Measurements from ENCODE around the gene DISC1.
"Not testable (repeated sequence)": the region's sequence is repeated elsewhere in the genome, so short reads cannot be mapped to it uniquely, and the experiment has no call there.

DISC1 gene

GRCh38 chr1:231779081-231779480, 152.5 kb downstream of the DISC1 start:
- no peak for DNase-seq

- DNase-seq = no peak
Measured at GRCh38 chr1:231781892-231782291, 155.3 kb downstream of the DISC1 start.

DNA sequence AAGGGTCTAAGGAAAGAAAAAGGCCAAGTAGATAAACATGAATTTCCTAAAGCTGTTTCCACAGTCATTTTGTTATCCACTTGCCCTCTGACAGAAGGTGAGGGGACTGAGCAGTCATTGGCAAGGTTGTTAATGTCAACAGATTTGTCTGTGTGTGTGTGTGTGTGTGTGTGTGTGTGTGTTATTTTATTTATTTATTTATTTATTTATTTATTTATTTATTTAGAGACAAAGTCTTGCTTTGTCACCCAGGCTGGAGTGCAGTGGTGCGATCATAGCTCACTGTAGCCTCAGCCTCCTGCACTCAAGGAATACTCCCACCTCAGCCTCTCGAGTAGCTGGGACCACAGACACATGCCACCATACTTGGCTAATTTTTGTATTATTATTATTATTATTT, 158.5 kb downstream of the DISC1 start:
- not testable (repeated sequence) for DNase-seq

DNA sequence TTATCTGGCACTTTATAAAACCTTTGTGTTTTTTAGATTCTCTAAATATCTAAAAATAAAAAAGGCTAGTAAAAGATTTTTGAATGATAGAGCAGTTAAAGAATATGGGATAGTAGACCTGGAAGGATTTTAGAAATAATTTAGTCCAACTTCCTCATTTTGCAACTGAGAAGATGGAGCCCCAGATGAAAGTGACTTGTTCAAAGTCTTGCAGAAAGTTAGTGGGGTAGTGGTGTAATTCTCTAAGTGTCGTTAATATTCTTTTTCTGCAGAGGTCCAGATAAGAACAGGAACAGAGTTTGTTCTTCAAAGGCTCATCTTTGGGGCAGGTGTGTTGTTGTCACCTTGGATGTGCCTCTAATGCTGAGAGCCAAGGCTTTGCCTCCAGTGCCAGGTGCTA, 159.5 kb downstream of the DISC1 start:
- no peak for DNase-seq

DNA sequence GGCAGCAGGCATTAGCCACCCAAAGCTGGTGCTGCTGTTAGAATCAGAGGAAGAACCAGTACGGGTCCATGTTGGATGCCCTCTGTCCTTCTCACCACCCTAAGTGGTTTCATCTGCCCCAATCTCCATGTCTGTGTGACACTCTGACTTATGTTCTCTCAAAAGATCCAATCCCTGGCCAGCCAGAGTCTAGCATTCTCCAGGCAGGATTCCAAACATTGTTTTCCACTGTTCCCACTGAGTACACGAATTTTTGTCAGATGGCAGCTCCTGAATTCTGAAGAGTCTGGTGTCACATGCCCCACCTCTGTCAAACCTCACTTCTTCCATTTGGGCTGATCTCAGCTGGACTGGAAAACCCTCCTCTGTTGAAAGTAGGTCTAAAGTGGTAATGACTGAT, 166.0 kb downstream of the DISC1 start:
- DNase-seq = no peak

- DNase-seq = no peak
Measured at GRCh38 chr1:231793893-231794292, 167.3 kb downstream of the DISC1 start.

DNA sequence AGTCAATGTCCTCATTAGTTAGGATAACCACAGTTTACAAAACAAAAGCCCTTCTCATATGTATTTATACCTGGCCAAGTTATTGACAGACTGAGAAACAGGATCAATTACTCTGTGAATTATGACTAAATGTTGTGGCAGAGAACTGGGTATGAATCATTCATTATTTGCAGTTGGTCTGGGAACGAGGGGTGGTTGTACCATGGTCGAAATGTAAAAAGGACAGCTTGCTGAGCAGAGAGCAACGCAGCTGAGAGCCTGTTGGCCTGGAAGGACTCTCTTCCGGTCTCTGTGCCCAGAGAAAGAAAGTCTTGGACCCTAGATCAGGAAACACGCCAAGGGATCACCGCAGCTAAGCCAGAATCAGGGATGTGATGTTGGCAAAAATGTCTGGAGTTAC, 169.6 kb downstream of the DISC1 start:
- DNase-seq = no peak

- DNase-seq = no peak
Measured at GRCh38 chr1:231799363-231799986, 172.9 kb downstream of the DISC1 start.

GRCh38 chr1:231800108-231800507, 173.5 kb downstream of the DISC1 start:
- DNase-seq = no peak

GRCh38 chr1:231801042-231801585, 174.5 kb downstream of the DISC1 start:
- DNase-seq = no peak

GRCh38 chr1:231803353-231803752, 176.8 kb downstream of the DISC1 start:
- DNase-seq = no peak

- peak; percentile 64 to 67 for DNase-seq
Measured at GRCh38 chr1:231806623-231807495, 180.3 kb downstream of the DISC1 start.

GRCh38 chr1:231807541-231807940, 181.0 kb downstream of the DISC1 start:
- DNase-seq = no peak

GRCh38 chr1:231808116-231808515, 181.5 kb downstream of the DISC1 start:
- DNase-seq = no peak

DNA sequence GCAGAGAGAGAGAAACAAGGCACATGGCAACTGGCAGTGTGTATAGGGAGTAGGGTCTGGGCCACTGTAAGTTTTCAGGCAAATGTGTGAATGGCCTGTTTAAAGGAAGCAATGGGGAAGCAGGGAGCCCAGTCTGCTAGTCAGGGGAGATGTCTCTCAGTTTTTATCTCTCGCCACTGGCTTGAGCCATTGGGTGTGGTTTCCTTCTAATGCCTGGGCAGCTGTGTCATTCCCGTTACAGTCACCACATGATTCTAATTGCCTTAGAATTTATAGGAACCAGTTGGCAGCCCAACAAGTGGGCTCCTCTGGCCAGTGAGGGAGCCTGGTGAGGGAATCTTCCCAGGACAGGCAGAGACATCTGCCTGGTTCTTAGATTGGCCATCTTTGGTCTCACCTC, 182.4 kb downstream of the DISC1 start:
- no peak for DNase-seq

GRCh38 chr1:231810415-231810814, 183.8 kb downstream of the DISC1 start:
- no peak for DNase-seq

DNA sequence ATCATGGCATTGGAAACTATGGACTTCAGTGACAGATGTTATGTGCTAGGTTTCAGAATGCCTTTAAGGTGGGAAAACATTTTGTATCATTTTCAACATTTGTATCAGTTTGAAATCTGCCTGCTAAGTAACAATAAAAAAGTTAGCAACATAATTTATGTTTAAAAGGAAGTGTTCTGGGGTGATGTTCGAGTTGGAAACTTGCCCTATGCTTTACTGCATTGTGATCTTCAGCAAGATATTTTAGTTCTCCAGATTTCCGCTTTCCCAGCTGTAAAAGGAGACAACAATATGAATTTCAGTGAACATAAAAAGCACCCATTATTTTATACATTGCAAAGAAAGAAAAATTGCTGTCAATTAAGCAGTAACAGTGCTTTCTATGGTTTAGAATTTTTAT, 187.4 kb downstream of the DISC1 start:
- DNase-seq = no peak

GRCh38 chr1:231814521-231814920, 187.9 kb downstream of the DISC1 start:
- DNase-seq = no peak

DNA sequence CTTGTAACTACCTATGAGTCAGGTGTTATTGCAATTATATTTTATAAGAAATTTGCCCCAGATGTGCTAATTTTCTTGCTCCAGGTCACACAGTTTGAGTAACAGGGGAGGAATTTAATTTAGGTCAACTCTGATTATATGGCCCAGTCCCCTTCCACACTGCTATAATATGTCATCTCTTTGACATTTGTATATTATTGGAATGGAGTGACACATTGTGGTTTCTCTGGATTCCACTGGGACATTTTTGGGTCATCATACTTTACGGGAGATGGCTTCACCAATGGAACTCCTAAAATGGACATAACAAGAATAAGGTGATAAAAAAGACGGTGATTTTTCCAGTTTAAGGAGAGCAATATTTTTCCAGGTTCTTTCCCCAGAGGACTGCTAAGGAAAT, 191.2 kb downstream of the DISC1 start:
- no peak for DNase-seq

DNA sequence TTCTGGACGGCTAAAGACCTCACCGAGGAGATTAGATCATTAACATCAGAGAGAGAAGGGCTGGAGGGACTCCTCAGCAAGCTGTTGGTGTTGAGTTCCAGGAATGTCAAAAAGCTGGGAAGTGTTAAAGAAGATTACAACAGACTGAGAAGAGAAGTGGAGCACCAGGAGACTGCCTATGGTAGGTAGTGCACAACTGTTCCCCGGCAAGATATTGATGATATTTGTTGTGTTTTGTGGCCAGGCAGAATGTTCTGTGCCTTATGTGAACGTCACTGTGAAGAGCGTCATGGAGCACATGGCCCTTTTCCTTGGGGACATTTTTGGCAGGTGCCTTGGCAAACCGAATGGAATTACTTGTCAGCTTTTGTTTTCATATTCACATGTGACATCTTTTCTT, 191.7 kb downstream of the DISC1 start:
- DNase-seq = no peak

DNA sequence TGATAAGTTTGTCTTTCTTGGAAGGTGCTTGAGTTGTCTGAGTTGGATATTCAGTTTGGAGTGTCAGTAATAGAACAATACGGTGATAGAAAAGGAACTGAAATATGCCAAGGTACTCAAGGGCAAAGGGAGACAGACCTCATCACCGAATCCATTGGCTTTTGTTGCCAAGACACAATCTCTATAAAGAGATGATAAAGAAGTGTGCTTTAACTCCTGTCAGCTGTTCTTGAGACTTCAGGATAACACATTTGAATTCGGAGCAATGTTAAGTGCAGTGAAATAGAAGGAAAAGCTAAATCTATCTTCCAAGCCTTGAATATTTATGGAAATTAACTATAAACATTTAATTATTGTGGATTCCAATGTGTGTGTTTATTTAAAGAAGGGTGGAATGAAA, 194.7 kb downstream of the DISC1 start:
- DNase-seq = no peak

DNA sequence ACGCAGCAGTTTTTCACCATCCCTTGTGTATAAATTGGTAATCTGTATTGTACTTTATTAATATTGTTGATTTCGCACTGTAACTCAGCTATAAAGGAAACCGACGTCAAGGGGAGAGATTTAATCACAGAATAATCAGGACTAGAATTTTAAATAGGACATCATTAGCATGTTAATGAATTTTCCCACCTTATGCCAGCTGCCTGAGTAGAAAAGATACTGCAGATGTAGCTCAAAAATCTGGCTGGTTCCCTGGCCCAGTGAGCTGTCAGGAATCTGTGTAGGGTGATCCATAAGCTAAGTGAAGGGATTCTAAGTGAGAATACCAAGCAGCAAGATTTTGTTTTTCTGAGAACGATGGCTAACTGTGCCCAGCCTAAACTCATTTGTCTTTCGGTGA, 195.5 kb downstream of the DISC1 start:
- DNase-seq = no peak

DNA sequence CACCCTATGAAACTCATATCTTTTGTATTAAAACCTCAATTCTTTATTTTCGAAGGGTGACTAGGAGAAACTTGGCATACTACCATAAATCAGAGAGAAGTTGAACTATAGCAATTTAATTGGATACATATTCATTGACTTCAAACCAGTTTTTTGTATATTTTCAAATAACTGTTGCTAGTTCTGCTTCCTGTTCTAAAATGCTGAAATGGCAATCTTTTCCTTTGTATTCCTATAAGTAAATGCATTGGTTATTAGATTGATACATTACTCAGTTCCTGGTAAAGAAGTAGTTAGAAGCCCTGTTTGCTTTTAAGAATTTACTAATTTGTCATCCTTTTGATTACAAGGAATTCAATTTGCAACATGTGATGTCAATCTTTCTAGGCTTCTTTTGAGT, 200.0 kb downstream of the DISC1 start:
- DNase-seq = no peak

Measured in activated T-cell treated with anti-CD3 and anti-CD28 coated beads, Interleukin-2, amount 50 U/mL, for 48 hours (primary cell).